ENCODE measurements around the gene GPC6. TPM values are rescaled to one million over a fixed set of nuclear protein-coding genes. Genes with fewer than 3 reads are reported as not detected.

The GPC6 gene
- polyA plus RNA-seq = 8.3 and 9.0 TPM in 2 replicates
- 49.2 and 57.9 TPM in 2 replicates for polyA minus RNA-seq

GRCh38 chr13:93226623-93227279 lies at the start of gene GPC6:
TSS of gene GPC6 (plus strand) at chr13:93226807.
- Histone ChIP-seq H3K27ac (ENCODE audit: low read length) (peak within 1 kb of the TSS; percentile 81), H3K9me2 (ENCODE audit: insufficient read depth, low read length) (no peaks in the 10 kb centered on the region)

More at GRCh38 chr13:93226623-93227279, at the start of gene GPC6:
- peak within 1 kb of the TSS; percentile 64 for H3K4me2 ChIP-seq (ENCODE audit: low read length)
- H3K9me3 ChIP-seq (ENCODE audit: low read length) = no peaks in the 10 kb centered on the region
- no peaks in the 10 kb centered on the region for H3K36me3 ChIP-seq (ENCODE audit: insufficient read depth, low read length)
- H3K9ac ChIP-seq (ENCODE audit: low read length) = peak within 1 kb of the TSS; percentile 78
- H4K20me1 ChIP-seq (ENCODE audit: insufficient read depth) = no peaks in the 10 kb centered on the region
- H3K79me2 ChIP-seq (replicated peaks; ENCODE audit: insufficient read depth, low read length) = peaks cover 33% of the 10 kb centered on the region
- peak within 1 kb of the TSS; percentile 48 for H2AFZ ChIP-seq (ENCODE audit: low read depth, low read length)
- H3F3A ChIP-seq (ENCODE audit: insufficient read depth, low read length, poor library complexity, severe bottlenecking) = peaks cover 4% of the 10 kb centered on the region
- TF ChIP-seq TAF1 (IDR thresholded peaks at IDR 0.05; ENCODE audit: low read depth) = peak; percentile 85
- TF ChIP-seq REST (IDR thresholded peaks at IDR 0.05; ENCODE audit: borderline replicate concordance) = peak; percentile 87
- TF ChIP-seq POLR2AphosphoS5 (IDR thresholded peaks at IDR 0.05) = peak; percentile 64
- no peak for TF ChIP-seq EZH2 (IDR thresholded peaks at IDR 0.05; ENCODE audit: borderline replicate concordance, insufficient read depth, low read length, poor library complexity, severe bottlenecking)
- TF ChIP-seq SMC3 (conservative IDR thresholded peaks at IDR 0.05; ENCODE audit: poor library complexity) = peak; percentile 71
- no peak for TF ChIP-seq CTCF (IDR thresholded peaks at IDR 0.05; ENCODE audit: poor library complexity, severe bottlenecking)
- peak; percentile 87 for TF ChIP-seq MXI1 (conservative IDR thresholded peaks at IDR 0.05; ENCODE audit: poor library complexity, severe bottlenecking)
- peak; percentile 69 for TF ChIP-seq RAD21 (conservative IDR thresholded peaks at IDR 0.05)
- peak; percentile 58 for TF ChIP-seq EP300 (conservative IDR thresholded peaks at IDR 0.05; ENCODE audit: poor library complexity, severe bottlenecking)
- no peaks in the 10 kb centered on the region for H3K27me3 ChIP-seq (ENCODE audit: insufficient read depth, low read depth, low read length)
- peak within 1 kb of the TSS; percentile 85 for H3K4me3 ChIP-seq (ENCODE audit: low read length)

Data from neural cell (in vitro differentiated cells).